HG02938 (cell line): ENCODE measurements around the gene CACNA1H.

Experiments
- ATAC-seq: cut with Tn5 transposase; IDR thresholded peaks from one replicate; pipeline ENCODE4 v1.9.1; 2021; ENCODE audit warnings: mild to moderate bottlenecking, moderate library complexity; ENCODE audit not compliant: unreplicated experiment

The CACNA1H gene

DNA sequence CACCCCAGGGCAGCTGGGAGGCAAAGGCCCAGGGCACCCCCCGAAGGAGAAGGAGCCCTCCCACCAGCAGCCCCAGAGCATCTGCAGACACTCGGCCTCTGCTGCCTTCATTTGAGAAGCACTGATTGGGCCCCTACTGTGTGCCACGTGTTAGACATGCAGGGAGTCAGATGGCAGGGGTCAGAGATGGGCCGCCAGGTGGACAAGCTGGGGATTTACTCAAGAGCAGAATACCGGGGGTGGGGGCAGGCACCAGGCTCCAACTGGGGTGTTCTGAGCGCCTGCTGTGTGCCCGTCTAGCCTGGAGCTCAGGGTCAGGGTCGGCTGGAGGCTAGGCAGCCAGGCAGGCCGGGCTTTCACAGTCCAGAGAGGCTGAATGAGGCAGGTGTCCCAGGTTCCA is 53.4 kb downstream of the CACNA1H start:
- no peak for ATAC-seq

DNA sequence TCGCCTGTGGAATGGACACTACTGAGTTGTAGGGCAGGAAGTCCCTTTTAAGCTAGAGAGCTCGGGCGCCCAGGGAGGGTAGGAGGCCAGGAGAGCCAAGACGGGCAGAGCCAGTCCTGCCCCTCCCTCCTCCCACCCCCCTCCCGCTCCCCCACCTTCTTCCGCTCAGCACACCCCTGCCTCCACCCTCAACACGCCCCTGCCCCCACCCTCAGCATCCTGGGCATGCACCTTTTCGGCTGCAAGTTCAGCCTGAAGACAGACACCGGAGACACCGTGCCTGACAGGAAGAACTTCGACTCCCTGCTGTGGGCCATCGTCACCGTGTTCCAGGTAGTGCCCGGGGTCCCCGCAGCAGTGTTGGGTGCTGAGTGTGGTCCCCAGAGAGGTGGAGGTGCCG is 53.9 kb downstream of the CACNA1H start:
- no peak for ATAC-seq

DNA sequence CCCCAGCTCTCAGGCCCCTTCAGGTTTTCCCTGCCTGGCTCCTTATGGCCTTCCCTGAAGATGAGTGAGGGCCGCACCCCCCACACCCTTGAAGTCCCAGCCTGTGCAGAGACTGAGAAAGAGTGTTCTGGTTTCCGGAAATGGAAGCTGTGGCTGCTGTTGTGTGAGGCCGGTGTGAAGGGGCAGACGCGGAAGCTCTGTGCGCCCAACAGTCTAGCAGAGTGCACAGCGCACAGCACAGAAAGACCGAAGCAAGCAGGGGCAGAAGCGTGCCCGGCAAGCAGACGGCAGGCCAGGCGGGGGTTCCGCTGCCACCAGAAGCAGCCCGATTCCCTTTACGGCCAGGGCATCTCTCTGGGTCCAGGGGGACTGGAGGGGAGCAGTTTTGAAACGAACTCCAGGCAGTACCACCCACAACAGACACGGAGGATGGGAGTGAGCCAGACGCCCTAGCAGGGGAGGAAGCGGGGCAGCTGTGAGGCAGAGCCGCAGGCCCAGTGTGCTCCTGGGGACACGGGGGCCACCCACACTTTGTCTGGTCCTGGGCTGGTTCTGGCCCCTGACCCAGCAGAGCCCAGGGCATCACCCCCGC is 55.4 kb downstream of the CACNA1H start:
- ATAC-seq, result no peak

DNA sequence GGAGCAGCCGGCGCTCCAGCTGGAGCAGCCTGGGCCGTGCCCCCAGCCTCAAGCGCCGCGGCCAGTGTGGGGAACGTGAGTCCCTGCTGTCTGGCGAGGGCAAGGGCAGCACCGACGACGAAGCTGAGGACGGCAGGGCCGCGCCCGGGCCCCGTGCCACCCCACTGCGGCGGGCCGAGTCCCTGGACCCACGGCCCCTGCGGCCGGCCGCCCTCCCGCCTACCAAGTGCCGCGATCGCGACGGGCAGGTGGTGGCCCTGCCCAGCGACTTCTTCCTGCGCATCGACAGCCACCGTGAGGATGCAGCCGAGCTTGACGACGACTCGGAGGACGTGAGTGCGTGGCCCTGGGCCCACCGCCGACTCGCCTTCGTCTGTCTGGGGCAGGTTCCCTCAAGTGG is 56.2 kb downstream of the CACNA1H start:
- ATAC-seq, result no peak

DNA sequence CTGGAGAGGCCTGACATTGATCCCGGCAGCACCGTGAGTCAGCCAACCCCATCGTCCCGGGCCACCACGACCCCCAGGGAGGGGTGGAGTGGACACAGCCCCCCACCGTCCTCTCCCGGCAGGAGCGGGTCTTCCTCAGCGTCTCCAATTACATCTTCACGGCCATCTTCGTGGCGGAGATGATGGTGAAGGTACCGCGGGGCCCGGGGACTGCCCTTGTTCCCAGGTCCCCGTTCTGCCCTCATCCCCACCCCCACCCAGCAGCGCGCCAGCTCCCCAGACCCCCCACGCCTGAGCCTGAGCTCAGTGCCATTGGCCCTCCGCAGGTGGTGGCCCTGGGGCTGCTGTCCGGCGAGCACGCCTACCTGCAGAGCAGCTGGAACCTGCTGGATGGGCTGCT is 57.6 kb downstream of the CACNA1H start:
- no peak for ATAC-seq

DNA sequence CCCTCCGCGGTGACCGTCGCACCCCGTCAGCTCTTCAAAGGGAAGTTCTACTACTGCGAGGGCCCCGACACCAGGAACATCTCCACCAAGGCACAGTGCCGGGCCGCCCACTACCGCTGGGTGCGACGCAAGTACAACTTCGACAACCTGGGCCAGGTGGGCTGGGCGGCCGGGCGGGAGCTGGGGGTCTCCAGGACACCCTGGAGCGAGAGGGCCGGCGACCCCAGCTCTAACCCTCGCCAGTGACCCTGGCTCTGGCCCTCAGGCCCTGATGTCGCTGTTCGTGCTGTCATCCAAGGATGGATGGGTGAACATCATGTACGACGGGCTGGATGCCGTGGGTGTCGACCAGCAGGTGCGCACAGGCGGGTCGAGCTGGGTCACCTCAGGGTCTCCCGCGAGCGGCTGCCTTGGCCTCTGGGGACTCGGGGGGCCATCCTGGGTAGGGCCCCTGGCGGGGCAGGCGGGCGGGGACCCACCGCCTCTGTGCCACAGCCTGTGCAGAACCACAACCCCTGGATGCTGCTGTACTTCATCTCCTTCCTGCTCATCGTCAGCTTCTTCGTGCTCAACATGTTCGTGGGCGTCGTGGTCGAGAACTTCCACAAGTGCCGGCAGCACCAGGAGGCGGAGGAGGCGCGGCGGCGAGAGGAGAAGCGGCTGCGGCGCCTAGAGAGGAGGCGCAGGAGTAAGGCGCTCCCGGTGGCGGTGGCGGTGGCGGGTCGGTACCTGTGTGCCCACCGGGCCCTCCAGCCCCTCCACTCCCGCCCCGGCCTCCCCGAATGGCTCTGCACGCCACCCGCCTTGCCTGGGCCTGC is 58.8 kb downstream of the CACNA1H start:
- ATAC-seq, result no peak

DNA sequence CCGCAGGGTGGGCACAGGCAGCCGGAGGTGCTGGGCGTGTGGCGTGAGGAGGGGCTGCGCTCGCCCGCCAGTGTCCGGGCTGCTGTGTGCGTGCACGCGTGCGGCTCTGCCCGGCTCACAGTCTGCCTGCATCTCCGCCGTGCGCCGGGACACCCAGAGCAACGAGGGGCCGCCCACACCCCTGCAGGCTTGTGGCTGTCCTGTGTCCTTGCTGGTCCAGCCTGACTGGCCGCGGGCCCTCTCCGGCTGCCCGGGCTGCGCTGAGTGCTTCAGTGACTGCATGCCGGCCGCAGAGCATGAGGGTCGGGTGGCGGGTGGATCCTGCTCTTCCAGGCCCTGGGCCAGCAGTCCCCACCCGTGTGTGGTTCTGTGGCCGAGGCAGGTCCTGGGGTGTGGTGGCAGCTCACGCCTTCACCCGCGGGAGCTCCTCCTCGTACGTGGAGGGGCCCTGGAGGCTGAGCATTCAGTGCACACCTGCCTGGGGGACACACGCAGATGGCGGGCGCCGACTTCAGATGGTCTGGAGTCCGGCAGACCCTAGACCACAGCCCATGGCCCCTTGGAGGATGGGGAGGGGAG is 59.8 kb downstream of the CACNA1H start:
- no peak for ATAC-seq

DNA sequence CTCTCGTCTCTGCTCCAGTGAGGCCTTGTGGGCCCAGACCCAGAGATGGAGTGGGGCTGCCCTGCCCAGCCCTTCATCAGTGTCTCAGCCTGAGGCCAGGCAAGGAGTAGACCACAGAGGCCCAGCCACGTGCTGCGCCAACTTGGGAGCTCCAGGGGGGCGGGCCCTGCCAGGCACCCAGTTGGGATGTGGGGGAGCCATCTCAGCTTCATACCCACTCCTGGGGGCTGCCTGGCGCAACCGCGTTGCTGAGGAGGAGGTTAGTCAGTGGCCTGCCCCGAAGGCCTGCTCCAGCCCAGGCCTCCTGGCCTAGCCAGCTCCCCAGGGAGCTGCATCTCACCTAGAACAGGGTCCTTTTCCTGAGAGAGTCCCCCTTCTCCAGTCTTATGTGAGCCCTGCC is 60.3 kb downstream of the CACNA1H start:
- no peak for ATAC-seq

DNA sequence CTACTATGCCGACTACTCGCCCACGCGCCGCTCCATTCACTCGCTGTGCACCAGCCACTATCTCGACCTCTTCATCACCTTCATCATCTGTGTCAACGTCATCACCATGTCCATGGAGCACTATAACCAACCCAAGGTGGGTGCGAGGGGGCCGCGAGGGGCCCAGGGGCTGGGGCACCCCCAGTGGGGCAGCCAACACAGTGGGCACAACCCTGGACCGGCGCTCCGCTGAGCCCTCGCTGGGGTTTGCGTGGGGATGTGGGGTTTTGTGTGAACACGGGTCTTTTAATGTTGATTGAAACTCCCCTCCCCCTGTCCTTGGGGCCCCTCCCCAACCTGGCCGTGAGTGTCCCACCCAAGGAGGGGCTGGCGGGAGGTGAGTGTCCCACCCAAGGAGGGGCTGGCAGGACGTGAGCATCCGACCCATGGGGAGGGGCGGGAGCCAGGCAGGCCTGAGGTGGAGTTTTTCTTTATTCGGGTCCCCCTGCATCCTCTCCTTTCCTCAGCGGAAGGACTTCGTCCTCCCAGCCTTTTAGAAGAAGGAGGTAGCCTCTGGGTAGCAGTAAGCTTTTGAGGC is 61.0 kb downstream of the CACNA1H start:
- no peak for ATAC-seq

DNA sequence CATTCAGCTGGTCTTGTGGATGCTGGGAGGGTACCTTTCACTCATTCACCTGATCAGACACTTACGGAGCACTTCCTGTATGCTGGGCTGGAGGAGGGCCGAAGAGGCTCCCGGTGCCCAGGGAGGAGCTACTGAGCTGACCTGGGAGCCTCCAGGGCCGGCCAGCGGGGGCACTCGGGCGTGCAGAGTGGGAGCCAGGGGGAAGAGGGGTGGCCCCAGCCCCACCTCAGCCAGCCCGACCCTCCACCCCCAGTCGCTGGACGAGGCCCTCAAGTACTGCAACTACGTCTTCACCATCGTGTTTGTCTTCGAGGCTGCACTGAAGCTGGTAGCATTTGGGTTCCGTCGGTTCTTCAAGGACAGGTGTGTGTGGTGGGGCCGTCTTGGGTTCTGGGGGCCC is 61.8 kb downstream of the CACNA1H start:
- ATAC-seq, result no peak

DNA sequence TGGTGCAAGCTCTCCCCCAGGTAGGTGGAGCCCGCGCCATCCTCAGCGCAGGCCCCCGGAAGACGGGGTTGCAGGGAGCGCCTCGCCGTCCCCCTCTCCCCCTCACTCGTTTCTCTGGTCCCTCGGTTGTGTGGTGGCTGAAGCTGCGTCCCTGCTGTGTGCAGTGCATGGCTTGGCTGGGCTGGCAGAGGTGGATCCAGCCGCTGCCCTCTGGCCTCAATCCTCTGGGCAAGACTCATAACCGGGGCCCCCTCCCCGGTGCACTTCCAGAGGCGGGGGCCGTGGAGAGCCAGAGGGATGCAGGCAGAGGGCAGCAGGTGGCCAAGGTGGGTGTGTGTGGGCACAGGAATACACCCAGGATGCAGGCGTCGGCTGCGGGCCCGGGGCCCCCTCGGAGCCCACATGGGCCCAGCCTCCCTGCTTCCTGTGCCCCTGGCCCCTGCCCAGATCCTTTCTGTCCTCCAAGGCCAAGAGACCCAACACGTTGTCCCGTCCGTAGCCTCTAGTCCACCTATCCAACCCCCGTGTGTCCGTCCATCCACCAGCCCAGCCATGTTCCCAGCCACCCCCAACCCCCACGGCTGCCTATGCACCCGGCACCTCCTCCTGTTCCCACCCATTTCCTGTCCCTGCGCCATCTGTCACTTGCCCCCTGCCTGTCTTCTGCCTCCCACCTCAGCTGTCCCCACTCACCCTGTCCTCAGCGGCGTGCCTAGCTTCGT is 62.8 kb downstream of the CACNA1H start:
- no peak for ATAC-seq

DNA sequence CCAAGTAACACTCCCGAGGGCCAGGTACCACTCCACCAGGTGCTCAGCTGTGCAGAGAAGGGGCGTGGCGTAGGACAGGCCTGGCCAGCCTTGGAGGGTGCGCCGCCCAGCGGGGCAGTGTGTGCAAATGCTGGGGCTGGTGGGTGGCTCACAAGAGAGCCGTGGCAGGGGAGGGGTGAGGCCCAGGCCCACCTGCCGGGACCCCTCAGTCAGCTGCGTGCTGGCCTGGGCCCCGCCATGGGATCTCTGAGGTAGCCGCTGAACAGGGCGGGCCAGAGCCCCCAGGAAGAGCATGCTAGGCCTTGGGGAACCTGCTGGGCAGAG is 63.4 kb downstream of the CACNA1H start:
- ATAC-seq, result no peak

DNA sequence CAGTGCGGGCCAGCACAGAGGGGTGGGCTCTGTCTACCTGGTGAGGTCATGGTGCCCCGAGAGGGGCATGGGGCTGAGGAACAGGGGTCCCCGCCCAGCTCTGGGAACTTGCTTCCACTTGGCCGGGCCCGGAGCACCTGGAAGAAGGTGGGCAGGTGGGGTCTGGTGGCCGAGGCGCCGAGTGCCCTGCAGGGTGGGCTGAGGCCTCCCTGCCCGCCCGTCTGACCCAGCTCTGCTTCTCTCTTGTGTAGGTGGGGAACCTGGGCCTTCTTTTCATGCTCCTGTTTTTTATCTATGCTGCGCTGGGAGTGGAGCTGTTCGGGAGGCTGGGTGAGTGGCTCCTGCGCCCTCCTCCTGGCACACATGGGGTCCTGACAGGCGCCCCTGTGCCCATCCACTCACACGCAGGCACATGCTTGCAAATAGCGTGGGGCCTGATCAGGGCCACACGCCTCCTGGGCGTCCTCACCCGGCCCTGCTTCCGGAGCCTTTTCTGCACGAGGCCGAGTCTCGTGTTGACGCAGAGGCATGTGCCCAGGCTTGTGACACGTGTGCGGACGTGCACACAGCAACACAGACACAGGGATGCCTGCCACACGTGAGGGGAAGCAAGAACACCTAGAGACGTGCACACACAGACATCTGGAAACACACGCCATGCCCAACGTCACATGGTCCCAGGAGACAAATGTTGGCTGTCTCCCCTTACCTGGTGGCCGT is 63.9 kb downstream of the CACNA1H start:
- no peak for ATAC-seq

DNA sequence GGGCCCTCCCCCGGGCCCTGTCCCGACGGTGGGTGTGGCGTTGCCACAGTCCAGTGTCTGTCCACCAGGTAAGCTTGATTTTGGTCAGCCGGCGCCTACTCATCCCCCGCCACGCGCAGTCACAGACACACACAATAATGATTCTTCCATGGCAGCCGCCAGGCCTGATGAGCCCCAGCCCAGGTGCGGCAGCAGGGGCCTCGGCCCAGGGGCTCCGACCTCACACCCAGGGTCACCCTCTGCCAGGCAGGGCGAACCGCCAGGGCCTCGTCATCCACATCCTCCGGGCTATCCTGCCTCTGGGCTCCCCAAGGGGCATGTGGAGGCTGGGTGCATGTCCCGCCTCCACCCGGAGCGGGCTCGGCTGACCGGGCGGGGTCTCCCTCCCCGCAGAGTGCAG is 64.6 kb downstream of the CACNA1H start:
- no peak for ATAC-seq

DNA sequence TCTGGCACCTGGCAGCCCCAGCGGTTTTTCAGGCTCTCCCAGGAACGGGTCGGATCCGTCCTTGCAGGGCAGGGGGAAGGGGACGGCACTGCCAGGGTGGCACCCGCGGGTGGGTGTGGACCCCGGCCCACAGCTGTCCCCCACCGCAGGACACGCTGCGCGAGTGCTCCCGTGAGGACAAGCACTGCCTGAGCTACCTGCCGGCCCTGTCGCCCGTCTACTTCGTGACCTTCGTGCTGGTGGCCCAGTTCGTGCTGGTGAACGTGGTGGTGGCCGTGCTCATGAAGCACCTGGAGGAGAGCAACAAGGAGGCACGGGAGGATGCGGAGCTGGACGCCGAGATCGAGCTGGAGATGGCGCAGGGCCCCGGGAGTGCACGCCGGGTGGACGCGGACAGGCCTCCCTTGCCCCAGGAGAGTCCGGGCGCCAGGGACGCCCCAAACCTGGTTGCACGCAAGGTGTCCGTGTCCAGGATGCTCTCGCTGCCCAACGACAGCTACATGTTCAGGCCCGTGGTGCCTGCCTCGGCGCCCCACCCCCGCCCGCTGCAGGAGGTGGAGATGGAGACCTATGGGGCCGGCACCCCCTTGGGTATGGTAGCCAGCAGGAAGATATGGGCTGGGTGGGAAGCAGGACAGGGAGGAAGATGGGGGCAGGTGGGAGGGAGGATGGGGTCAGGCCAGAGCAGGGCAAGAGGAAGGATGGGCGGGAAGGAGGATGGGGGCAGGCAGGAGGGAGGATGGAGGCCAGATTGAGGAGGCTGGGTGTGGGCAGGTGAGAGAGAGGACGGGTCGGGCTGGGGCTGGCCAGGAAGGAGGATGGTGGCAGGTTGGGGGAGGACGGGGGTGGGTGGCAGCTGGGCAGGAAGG is 65.4 kb downstream of the CACNA1H start:
- no peak for ATAC-seq

DNA sequence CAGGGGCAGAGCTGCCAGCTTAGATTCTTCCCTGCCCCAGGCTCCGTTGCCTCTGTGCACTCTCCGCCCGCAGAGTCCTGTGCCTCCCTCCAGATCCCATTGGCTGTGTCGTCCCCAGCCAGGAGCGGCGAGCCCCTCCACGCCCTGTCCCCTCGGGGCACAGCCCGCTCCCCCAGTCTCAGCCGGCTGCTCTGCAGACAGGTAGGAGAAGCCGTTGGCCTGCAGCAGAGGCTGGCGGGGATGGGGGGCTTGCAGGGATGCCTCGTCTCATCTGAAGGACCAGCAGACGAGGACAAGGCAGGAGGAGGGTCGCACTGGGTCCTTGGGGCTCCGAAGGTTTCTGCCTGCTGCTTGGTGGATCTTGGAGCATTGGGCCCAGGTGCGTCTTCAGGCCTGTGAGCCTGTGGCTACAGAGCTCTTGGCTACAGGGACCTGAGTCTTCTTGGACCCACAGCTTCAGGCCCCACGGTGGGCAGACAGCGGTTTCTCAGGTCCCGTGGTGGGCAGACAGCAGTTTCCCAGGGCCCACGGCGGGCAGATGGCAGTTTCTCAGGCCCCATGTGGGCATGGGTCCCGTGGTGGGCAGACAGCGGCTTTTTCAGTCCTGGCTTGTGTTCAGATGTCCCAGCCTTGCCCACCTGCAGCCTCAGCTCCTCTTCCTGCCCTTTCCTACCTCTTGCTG is 66.2 kb downstream of the CACNA1H start:
- no peak for ATAC-seq

DNA sequence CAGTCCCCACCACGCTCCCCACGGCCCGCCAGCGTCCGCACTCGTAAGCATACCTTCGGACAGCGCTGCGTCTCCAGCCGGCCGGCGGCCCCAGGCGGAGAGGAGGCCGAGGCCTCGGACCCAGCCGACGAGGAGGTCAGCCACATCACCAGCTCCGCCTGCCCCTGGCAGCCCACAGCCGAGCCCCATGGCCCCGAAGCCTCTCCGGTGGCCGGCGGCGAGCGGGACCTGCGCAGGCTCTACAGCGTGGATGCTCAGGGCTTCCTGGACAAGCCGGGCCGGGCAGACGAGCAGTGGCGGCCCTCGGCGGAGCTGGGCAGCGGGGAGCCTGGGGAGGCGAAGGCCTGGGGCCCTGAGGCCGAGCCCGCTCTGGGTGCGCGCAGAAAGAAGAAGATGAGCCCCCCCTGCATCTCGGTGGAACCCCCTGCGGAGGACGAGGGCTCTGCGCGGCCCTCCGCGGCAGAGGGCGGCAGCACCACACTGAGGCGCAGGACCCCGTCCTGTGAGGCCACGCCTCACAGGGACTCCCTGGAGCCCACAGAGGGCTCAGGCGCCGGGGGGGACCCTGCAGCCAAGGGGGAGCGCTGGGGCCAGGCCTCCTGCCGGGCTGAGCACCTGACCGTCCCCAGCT is 67.3 kb downstream of the CACNA1H start:
- no peak for ATAC-seq

DNA sequence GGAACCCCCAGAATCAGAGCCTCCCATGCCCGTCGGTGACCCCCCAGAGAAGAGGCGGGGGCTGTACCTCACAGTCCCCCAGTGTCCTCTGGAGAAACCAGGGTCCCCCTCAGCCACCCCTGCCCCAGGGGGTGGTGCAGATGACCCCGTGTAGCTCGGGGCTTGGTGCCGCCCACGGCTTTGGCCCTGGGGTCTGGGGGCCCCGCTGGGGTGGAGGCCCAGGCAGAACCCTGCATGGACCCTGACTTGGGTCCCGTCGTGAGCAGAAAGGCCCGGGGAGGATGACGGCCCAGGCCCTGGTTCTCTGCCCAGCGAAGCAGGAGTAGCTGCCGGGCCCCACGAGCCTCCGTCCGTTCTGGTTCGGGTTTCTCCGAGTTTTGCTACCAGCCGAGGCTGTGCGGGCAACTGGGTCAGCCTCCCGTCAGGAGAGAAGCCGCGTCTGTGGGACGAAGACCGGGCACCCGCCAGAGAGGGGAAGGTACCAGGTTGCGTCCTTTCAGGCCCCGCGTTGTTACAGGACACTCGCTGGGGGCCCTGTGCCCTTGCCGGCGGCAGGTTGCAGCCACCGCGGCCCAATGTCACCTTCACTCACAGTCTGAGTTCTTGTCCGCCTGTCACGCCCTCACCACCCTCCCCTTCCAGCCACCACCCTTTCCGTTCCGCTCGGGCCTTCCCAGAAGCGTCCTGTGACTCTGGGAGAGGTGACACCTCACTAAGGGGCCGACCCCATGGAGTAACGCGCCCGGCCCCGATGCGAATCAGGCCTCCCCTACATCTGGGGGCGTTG is 68.1 kb downstream of the CACNA1H start:
- no peak for ATAC-seq
